Vagina (tissue), 2 donors: ENCODE results near the gene ENTPD6.

Experiments used
- POLR2A ChIP-seq, 2 donors: fragments of 450-650 bp; IDR thresholded peaks; one replicate each; pipeline ENCODE4 v1.6.1; 2017; ENCODE audit warnings: antibody characterized with exemption in 2 of 2, mild to moderate bottlenecking in 2 of 2, moderate library complexity in 2 of 2
- POLR2AphosphoS5 ChIP-seq, 2 donors: sonication (generic); formaldehyde crosslinking; IDR thresholded peaks; one replicate each; pipeline ENCODE4 v1.9.0; 2017; ENCODE audit warnings: antibody characterized with exemption in 2 of 2, mild to moderate bottlenecking in 2 of 2, low read depth in 1 of 2; ENCODE audit not compliant: insufficient read depth in 1 of 2
- TF ChIP-seq, protein P1 (sequence below), 3 experiments: fragments of 450-650 bp in 2 of 3; fragments of 200-600 bp in 1 of 3; sonication (generic) in 1 of 3; IDR thresholded peaks; one replicate each; pipeline ENCODE4 v1.5.1; 2017 to 2019; ENCODE audit warnings: antibody characterized with exemption in 3 of 3, mild to moderate bottlenecking in 2 of 3, moderate library complexity in 2 of 3

GRCh38 chr20:25148181-25148981 lies 47.1 kb upstream of the ENTPD6 start:
- TF ChIP-seq, protein P1, sequence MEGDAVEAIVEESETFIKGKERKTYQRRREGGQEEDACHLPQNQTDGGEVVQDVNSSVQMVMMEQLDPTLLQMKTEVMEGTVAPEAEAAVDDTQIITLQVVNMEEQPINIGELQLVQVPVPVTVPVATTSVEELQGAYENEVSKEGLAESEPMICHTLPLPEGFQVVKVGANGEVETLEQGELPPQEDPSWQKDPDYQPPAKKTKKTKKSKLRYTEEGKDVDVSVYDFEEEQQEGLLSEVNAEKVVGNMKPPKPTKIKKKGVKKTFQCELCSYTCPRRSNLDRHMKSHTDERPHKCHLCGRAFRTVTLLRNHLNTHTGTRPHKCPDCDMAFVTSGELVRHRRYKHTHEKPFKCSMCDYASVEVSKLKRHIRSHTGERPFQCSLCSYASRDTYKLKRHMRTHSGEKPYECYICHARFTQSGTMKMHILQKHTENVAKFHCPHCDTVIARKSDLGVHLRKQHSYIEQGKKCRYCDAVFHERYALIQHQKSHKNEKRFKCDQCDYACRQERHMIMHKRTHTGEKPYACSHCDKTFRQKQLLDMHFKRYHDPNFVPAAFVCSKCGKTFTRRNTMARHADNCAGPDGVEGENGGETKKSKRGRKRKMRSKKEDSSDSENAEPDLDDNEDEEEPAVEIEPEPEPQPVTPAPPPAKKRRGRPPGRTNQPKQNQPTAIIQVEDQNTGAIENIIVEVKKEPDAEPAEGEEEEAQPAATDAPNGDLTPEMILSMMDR (IDR thresholded peaks at IDR 0.05), result no peak
- no peak for TF ChIP-seq POLR2A (IDR thresholded peaks at IDR 0.05)
- peak in 1 of 2 donors; percentile 29 for TF ChIP-seq POLR2AphosphoS5 (IDR thresholded peaks at IDR 0.05; ENCODE audit: insufficient read depth in 1 of 2, low read depth in 1 of 2)
